COLO668 (cell line): Measurements from ENCODE around the gene LRRK1.
"Not testable (repeated sequence)": the region's sequence is repeated elsewhere in the genome, so short reads cannot be mapped to it uniquely, and the experiment has no call there.

Experiments used
- DNase-seq: peaks from one replicate; lab custom pipeline; 2025; ENCODE audit not compliant: unreplicated experiment; lab: John Stamatoyannopoulos, UW

The LRRK1 gene

GRCh38 chr15:101066501-101067408 is 147.6 kb downstream of the LRRK1 start:
- no peak for DNase-seq

DNA sequence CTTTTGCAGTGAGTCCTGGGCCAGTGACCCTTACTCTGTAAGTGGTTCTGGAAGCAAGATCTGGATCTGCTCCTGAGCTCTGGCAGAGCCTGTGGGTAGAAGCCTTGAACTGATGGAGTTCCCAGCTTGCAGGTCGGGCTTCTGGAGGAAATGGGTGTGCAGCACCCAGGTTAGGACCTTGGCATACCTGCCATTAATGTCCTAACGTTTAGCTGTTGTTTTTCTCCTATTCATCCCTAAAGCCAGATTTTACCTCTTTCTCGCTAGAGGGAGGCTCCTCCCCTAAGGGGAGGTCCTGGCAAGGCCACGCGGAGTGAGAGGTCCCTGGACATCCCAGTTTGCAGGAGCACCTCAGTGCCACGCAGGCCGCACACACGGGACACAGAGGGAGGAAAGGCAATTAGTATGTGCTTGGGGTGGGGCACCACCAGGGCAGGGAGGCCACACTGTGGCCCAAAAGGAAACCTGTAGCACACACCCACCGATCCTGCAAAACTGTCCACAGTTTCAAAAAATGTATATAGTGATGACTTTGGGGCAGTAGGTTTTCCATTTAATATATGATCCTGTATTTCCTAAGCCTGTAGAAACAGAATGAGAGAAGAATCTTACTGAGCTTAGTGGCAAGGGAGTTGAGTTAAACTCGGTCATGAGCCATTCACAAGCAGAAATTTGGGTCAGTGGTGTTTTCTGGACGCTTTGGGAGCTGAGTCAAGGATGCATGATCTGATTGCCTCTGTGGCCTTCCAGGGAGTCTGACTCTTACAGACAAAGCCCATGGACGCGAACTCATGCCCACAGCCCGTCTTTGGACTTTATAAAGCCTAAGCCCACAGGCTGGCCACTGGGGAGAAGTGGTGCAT is 148.7 kb downstream of the LRRK1 start:
- no peak for DNase-seq

DNA sequence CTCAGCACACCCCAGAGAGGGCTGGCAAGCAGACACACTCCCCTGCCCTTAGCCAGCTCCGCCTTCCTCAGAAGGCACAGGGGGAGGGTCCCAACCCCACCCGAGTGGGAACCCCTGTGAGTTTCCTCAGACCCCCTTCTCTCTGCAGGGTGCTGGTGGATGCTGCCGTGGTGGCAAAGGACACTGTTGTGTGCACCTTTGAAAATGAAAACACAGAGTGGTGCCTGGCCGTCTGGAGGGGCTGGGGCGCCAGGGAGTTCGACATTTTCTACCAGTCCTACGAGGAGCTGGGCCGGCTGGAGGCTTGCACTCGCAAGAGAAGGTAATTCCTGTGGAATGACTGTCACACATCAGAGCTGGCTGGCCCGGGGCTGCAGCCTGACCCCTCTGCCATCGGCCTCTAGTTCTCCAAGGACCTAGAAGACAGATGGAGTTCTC is 149.4 kb downstream of the LRRK1 start:
- no peak for DNase-seq

DNA sequence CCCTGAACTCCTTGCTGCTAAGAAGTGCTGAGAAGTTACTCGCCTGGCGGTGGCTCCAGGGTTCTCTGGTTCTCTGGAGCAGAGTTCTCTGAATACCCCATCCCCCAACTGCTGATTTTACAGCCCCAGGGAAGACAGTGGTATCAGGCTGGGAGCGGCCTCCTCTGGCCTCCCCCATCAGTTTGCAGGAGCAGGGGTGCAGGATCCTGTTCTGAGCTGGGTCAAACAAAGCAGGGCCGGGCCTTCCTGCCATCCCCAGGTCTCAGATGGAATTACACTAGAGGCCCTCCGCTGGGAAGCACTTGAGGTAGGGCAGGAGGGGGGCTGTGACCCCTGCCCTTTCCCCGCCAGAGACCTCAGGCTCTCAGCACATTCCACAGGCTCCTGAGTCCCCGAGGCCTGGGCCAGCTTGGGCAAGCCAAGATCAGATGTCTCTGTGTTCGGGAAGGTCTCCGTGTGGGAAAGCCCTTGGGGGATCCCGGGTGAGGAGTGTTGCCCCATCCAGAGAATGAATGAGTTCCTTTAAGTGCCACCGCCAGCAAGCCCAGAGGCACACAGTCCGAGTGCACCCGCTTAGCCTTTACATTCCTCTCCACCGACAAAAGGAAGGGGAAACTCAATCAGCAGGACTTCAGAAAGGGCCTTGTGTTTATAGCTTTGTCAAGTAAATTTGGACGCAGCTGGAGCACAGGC is 149.9 kb downstream of the LRRK1 start:
- DNase-seq: no peak

- DNase-seq: no peak
Observed at GRCh38 chr15:101069654-101069973, 150.5 kb downstream of the LRRK1 start.

- no peak for DNase-seq
Observed at GRCh38 chr15:101070024-101070423, 150.9 kb downstream of the LRRK1 start.

DNA sequence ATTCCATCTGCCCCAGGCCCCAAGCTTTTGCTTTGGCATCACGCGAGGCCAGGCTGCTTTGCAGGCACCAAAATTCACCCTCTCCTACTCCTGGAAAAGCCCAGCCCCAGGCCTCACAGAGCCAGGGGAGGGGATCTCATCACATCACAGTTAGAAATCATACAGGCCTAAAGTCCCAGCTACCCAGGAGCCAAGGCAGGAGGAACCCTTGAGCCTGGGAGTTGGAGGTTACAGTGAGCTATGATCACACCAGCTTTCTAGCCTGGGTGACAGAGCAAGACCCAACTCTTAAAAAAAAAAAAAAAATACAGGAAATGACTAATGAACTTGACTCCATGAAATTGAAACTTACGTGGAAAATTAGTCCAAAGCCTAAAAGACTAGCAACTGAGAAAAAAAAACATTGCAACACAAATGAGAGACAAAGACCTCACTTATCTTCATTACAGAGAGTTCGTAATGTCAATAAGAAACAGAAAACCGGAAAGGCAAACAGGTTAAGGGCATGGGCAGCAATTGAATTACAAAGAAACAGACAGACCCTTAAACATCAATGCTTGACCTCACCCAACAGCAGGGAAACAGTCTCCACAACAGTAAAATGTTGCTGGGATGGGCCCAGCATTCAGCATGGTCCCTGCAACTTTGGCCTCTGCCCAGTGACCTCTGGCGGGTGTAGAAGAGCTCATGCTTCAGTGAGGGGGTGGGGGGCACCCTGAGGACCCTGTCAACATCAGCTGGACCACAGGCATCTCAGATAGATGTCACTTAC is 151.5 kb downstream of the LRRK1 start:
- DNase-seq: no peak

DNA sequence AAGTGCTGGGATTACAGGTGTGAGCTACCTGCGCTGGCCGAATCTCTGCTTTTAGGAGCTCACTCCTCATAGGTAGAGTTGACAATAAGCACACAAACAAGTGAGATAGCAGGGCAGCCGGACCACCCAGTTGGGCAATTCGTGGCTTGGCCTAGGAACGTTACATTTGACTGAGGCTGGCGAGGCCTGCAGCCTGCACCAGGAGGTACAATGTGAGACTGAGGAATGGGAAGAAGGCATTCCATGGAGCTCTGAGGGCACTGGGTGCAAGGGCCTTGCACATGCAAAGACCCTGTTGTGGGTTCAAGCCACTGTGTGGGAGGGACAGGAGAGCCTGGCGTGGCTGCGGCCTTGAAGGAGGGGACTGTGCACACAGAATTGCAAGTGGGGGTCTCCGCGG is 152.5 kb downstream of the LRRK1 start:
- DNase-seq: no peak

- not testable (repeated sequence) for DNase-seq
Observed at GRCh38 chr15:101072235-101072634, 153.1 kb downstream of the LRRK1 start.

DNA sequence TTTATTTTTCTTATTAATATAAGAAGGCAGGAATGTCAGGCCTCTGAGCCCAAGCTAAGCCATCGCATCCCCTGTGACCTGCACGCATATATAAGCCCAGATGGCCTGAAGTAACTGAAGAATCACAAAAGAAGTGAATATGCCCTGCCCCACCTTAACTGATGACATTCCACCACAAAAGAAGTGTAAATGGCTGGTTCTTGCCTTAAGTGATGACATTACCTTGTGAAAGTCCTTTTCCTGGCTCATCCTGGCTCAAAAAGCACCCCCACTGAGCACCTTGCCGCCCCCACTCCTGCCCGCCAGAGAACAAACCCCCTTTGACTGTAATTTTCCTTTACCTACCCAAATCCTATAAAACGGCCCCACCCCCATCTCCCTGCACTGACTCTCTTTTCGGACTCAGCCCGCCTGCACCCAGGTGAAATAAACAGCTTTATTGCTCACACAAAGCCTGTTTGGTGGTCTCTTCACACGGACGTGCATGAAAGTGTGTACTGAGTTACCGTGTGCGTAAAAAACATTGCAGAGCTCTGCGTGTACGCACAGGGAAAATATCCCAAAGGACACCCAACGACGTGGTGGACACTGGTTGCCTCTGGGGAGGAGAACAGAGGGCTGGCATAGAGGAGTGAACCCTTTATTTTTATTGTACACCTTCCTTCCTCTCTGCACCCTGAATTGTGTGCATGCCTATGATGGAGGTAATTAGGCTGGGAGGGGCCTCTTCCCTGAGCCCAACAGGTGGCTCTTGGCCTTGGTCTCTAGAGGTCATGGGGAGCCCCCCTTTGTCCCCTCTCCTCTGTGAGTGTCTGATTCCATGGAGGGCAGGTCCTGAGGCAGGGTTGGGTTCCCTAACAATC is 158.9 kb downstream of the LRRK1 start:
- DNase-seq: not testable (repeated sequence)

- no peak for DNase-seq
Observed at GRCh38 chr15:101078669-101079323, 159.6 kb downstream of the LRRK1 start.

DNA sequence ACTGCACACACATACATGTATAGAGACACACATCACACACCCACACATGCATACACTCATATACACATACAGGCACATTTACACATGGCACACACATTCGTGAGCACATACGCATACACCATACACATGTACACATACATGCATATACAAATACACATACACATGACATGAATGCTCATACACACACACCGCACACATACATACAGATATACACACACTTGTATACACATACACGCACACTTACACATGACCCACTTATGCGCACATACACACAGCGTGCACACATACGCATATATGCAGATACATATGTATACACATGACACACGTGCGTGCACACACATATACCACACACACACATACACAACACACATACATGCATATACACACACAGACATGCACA is 162.7 kb downstream of the LRRK1 start:
- no peak for DNase-seq

DNA sequence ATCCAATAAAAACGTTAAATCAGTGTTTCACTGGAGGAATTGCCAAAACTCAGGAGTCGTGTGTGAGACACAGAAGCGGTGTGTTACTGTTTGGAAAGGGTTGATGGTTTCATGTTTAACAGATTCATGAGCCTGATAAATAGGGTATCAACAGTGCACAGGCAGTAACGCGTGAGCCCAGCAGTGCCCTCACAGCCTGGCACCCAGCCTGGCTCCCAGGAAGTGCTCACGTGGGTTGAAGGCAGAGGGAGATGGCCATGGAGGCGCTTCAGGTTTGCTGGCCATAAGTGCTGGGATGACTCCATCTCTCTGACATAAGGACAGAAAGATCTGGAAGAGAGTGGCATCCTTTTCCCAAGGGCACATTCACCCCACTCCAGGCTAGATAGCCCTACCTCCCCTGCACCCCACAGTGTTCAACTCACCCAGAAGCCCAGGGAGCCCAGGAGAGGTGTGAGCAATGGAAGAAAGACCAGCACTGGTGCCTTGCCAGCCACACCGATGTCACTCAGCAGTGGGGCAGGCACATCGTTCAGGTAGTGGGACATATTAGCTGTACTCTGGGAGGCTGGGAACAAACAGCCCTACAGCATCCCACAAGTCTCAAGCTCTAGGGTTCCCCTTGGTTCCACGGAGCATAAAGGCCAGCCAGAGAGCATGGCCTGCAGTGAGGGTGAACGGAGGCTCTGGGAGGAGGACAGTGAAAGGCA is 164.3 kb downstream of the LRRK1 start:
- DNase-seq: no peak

DNA sequence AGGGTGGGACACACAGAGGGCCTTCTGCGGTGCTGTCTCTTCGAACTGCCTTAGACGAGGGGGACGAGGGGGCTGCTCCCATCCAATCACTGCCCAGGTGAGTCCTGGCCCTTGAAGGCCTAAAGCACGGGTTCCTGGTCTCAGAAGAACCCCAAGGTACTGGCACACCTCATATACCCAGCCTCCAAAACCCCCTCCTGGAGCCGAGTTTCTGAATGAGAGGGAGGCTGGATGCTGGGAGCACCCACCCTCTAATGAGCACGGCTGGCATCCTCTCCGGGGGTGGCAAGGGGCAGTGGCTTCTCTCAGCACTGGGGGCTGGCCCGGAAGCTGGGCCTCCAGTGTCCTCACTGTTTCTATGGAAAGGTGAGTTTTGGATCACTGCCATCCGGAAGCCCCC is 165.6 kb downstream of the LRRK1 start:
- no peak for DNase-seq

- no peak for DNase-seq
Observed at GRCh38 chr15:101085311-101085700, 166.1 kb downstream of the LRRK1 start.

DNA sequence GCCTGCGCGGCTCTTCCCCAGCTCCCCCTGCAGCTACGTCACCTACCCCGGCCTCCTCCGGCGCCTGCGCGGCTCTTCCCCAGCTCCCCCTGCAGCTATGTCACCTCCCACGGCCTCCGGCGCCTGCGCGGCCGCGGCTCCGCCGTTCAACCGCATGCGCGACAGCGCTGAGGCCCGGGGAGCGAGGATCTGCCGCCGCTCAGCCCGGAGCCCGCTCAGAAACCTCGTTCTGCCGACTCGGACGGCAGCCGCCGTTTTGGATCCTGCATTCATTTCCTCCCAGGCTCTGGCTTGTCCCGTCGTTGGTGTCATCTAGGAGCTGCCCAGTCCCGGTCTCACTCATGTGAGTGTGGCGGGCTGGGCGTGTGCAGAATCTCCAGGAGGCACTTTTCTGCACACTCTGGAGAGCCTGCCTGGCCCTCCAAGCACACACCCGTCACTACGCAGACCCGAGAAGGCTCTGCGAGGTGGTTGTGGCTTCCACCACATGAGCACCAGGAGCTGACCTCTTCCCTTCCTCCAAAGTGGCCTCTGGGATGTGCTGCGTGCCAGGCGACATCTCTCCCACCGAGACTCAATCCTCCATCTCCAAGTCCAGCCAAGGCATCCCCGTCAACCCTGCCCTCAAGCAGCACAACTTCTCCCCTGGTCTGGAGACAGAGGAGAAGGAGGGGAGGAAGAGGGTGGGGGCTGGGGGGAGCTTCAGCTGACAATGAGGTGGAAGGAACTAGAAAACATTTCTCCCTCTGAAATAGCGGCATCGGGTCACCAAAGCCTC is 167.4 kb downstream of the LRRK1 start:
- no peak for DNase-seq

DNA sequence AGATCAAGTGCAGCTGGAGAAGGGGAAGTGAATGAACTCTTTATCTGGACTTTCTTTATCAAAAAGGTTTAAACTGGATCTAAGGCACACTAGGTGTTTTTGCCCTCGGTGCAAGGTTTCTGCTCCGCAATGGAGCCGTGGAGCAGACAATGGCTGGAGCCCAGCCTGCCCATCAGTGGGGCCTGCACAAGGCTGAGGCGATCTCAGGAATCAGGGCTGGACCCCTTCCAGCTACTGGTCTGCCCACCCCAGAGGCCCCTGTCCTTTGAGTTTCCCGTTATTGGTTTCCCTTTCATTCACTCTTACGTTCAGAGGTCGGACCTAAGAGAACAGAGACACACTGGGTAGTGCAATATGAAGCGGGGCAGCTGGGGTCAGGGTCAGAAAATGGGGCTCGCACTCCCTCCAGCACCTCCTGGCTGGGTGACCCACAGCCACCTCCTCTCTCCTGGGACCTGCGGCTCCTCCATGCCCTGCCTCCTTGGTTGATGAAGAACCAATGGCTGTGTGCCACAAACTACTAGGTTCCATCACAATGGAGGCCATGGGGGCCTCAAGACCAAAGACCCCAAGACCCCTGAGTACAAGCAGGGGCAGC is 168.1 kb downstream of the LRRK1 start:
- no peak for DNase-seq

- no peak for DNase-seq
Observed at GRCh38 chr15:101088271-101088670, 169.1 kb downstream of the LRRK1 start.
